Measurements from ENCODE around the gene CDH22. TPM values are rescaled to one million over a fixed set of nuclear protein-coding genes. Genes with fewer than 3 reads are reported as not detected.
A peak's percentile ranks its signal among the peaks of the same experiment; 100 is the strongest.

Gene CDH22
- total and polyA plus RNA-seq, 10 donors = not detected

DNA sequence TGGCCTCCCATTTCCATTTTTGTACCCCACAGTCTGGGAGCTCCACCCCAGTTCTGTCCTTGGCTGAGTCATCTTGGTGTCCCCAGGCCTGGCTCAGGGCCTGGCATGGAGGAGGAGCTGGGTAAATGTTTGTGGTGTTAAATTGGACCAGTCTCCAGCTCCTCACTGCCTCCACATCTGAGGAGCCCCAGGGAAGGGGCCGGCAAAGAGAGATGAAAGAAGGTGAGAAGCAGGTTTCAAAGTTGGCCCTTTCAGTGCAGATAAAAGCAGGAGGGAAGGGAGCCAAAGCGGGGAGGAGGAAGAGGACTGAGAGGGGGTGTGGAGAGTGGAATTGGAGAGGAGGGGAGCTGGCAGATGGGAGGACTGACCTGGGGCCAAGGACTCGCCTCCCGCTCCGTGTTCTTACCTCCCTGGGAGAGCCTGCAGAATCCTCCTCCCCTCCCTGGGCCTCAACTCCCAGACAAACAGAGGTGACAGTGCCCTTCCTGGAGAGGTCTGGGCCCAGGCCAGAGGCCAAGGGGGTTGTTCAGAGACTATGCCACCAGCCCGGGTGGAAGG lies 101.2 kb downstream of the CDH22 start:
- intact Hi-C loops (cut with DNase I; ENCODE audit: low total_unique reads) = no loop called here
- Histone ChIP-seq H3K27me3 (replicated peaks in 1 of 7) (peaks cover 0 to 63% (median 15%) of the 10 kb centered on the region in 7 donors), H3K36me3 (no peaks in the 10 kb centered on the region), H3K4me3 (no peak overlapping the region), H3K4me1 (peaks cover 13 to 52% (median 29%) of the 10 kb centered on the region in 6 donors), H3K27ac (peak overlapping the region in 2 of 8 donors; percentile 67 to 75), H3K9me3 (no peaks in the 10 kb centered on the region)
- DNase-seq = no peak
- WGBS, 5 donors = 70 to 90% (median 75%) methylated on average over 6 of the region's 6 CpGs
- TF ChIP-seq POLR2AphosphoS5 (IDR thresholded peaks at IDR 0.05) = no peak
- TF ChIP-seq POLR2A (IDR thresholded peaks at IDR 0.05) = no peak
- TF ChIP-seq, protein P1, sequence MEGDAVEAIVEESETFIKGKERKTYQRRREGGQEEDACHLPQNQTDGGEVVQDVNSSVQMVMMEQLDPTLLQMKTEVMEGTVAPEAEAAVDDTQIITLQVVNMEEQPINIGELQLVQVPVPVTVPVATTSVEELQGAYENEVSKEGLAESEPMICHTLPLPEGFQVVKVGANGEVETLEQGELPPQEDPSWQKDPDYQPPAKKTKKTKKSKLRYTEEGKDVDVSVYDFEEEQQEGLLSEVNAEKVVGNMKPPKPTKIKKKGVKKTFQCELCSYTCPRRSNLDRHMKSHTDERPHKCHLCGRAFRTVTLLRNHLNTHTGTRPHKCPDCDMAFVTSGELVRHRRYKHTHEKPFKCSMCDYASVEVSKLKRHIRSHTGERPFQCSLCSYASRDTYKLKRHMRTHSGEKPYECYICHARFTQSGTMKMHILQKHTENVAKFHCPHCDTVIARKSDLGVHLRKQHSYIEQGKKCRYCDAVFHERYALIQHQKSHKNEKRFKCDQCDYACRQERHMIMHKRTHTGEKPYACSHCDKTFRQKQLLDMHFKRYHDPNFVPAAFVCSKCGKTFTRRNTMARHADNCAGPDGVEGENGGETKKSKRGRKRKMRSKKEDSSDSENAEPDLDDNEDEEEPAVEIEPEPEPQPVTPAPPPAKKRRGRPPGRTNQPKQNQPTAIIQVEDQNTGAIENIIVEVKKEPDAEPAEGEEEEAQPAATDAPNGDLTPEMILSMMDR (IDR thresholded peaks at IDR 0.05 in 8 of 11, conservative IDR thresholded peaks at IDR 0.05 in 3 of 11) = no peak

DNA sequence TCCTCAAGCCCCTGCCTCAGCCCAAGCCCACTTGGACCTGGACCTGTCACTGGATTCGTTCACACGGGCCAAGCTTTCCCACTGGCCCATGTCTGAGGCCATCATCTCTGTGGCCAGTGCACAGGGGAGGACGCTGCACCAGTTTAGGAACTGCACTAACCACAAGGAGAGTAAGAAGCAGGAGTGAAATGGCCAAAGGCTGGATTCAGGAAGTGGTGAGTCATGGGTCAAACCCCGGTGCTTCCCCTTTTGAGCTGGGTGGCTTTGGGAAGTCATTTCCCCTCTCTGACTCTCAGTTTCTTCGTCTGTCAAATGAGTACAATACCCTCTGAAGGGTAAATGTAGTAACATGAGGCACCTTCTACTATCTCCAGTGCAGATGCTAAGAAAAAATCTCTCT lies 102.3 kb downstream of the CDH22 start:
- no peaks in the 10 kb centered on the region for H3K36me3 ChIP-seq
- no peak for TF ChIP-seq POLR2A (IDR thresholded peaks at IDR 0.05)
- TF ChIP-seq POLR2AphosphoS5 (IDR thresholded peaks at IDR 0.05) = peak in 1 of 3 donors; percentile 65
- DNase-seq = peak; percentile 87
- intact Hi-C loops (cut with DNase I; ENCODE audit: low total_unique reads) = no loop called here
- 1 to 10% (median 6%) methylated on average over 5 of the region's 5 CpGs for WGBS, 5 donors
- peak overlapping the region in 4 of 8 donors; percentile 45 to 75 (median 60) for H3K27ac ChIP-seq
- H3K27me3 ChIP-seq (replicated peaks in 1 of 7) = peaks cover 0 to 63% (median 15%) of the 10 kb centered on the region in 7 donors
- no peak overlapping the region for H3K4me3 ChIP-seq
- peaks cover 13 to 52% (median 29%) of the 10 kb centered on the region in 6 donors for H3K4me1 ChIP-seq
- no peaks in the 10 kb centered on the region for H3K9me3 ChIP-seq

DNA sequence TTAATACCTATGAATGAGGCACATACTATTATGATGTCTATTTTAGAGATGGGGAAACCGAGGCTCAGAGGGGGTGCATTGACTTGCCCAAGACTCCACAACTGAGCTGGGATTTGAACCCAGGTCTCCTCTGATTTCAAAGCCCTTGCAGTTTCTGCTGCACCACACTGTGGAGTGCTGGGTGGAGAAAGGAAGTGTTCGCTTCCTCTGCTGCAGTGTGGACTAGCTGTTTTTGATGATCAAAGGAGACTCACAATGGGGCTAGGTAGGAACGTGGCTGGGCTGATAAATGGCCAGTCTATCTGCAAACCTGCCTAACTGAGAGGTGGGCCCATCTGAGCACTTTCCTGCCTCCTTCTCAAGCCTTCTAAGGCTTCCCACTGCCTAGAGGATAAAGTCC lies 102.9 kb downstream of the CDH22 start:
- Histone ChIP-seq H3K9me3 (no peaks in the 10 kb centered on the region), H3K4me3 (no peak overlapping the region), H3K4me1 (peaks cover 13 to 52% (median 29%) of the 10 kb centered on the region in 6 donors), H3K36me3 (no peaks in the 10 kb centered on the region), H3K27ac (peak overlapping the region in 2 of 8 donors; percentile 67 to 75), H3K27me3 (replicated peaks in 1 of 7) (peaks cover 0 to 63% (median 17%) of the 10 kb centered on the region in 7 donors)
- no peak for TF ChIP-seq POLR2A (IDR thresholded peaks at IDR 0.05)
- no peak for TF ChIP-seq POLR2AphosphoS5 (IDR thresholded peaks at IDR 0.05)
- TF ChIP-seq, protein P1 (IDR thresholded peaks at IDR 0.05 in 8 of 11, conservative IDR thresholded peaks at IDR 0.05 in 3 of 11) = no peak
- WGBS, 5 donors = 25 to 48% (median 46%) methylated on average over 2 to 3 of the region's 3 CpGs
- intact Hi-C loops (cut with DNase I; ENCODE audit: low total_unique reads) = no loop called here
- DNase-seq = no peak

DNA sequence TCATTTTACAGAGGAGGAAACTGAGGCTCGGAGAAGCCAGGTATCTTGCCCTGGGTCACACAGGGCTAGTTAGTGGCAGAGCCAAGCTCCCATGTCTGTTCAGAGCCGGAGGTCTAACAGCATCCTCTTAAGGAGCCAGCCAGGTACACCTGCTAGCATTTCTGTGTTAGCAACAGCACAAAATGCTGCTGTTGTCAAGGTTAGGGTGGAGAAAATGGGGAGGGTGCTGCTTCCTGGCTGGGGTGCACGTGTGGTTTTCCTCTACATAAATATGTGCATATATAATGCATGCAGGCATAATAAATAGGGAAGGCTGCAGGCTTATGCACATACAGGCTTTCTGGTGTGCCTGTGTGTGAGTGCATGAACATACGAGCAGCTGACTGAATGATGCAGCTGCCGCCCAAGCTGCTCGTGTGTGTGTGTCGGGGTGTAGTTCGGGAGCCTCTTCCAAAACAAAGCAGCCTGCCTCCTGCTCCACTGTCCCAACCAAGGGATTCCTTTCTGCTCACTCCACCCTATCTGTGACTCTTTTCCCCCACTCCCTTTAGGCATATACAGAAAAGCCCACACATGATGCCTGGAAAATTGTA lies 103.6 kb downstream of the CDH22 start:
- H3K36me3 ChIP-seq = no peaks in the 10 kb centered on the region
- peaks cover 13 to 52% (median 29%) of the 10 kb centered on the region in 6 donors for H3K4me1 ChIP-seq
- H3K27ac ChIP-seq = no peak overlapping the region
- 53 to 63% (median 59%) methylated on average over 8 of the region's 8 CpGs for WGBS, 5 donors
- intact Hi-C loops (cut with DNase I; ENCODE audit: low total_unique reads) = no loop called here
- DNase-seq = no peak
- no peaks in the 10 kb centered on the region for H3K9me3 ChIP-seq
- no peak overlapping the region for H3K4me3 ChIP-seq
- TF ChIP-seq POLR2A (IDR thresholded peaks at IDR 0.05) (no peak), POLR2AphosphoS5 (IDR thresholded peaks at IDR 0.05) (no peak)
- TF ChIP-seq, protein P1 (IDR thresholded peaks at IDR 0.05 in 8 of 11, conservative IDR thresholded peaks at IDR 0.05 in 3 of 11) = no peak
- H3K27me3 ChIP-seq (replicated peaks in 1 of 7) = peaks cover 0 to 63% (median 13%) of the 10 kb centered on the region in 7 donors

Data from spleen (tissue), 11 donors.